Activated T-cell treated with anti-CD3 and anti-CD28 coated beads, Interleukin-2, amount 50 U/mL, for 72 hours (primary cell): ENCODE measurements around the gene SERPINB8. TPM values are rescaled to one million over a fixed set of nuclear protein-coding genes. Genes with fewer than 3 reads are reported as not detected.

Experiments used
- ATAC-seq, 2 donors: fragments of 150-1000 bp; cut with Tn5 transposase; replicated peaks in 1 of 2; 2 replicates each; pipeline ENCODE4 v1.10.0; 2021; ENCODE audit warnings: moderate library complexity in 2 of 2, mild to moderate bottlenecking in 1 of 2
- DNase-seq, 2 donors: peaks; one replicate each; pipeline ENCODE4 v3.0.0; 2021 to 2022; ENCODE audit warnings: mixed read lengths in 1 of 2
- H3K27ac Mint-ChIP-seq: one replicate; pipeline ENCODE4 v1.8.0; 2022; ENCODE audit warnings: mild to moderate bottlenecking, moderate library complexity, mixed read lengths
- H3K27me3 Mint-ChIP-seq: one replicate; pipeline ENCODE4 v1.8.0; 2022; ENCODE audit warnings: low read depth, mixed read lengths
- H3K36me3 Mint-ChIP-seq, 2 donors: one replicate each; pipeline ENCODE4 v1.8.0; 2022; ENCODE audit warnings: mixed read lengths in 2 of 2, mild to moderate bottlenecking in 1 of 2; ENCODE audit not compliant: insufficient read depth in 2 of 2
- H3K4me1 Mint-ChIP-seq: one replicate; pipeline ENCODE4 v1.8.0; 2022; ENCODE audit warnings: low read depth, mixed read lengths
- H3K4me3 Mint-ChIP-seq, 2 donors: one replicate each; pipeline ENCODE4 v1.8.0; 2022; ENCODE audit warnings: mild to moderate bottlenecking in 2 of 2, mixed read lengths in 2 of 2, moderate library complexity in 2 of 2
- H3K9me3 Mint-ChIP-seq, 2 donors: one replicate each; pipeline ENCODE4 v1.8.0; 2022; ENCODE audit warnings: mixed read lengths in 2 of 2
- total RNA-seq, 2 donors: library from RNA; stranded (reverse); gene quantifications; one replicate each; pipeline ENCODE4 v1.2.3, GENCODE V29; 2022

Gene SERPINB8
- total RNA-seq, 2 donors from 2014 or later: 18.6 to 28.8 TPM

GRCh38 chr18:63997041-63997440, 27.2 kb downstream of the SERPINB8 start:
- Mint-ChIP-seq H3K27me3 (no peaks in the 10 kb centered on the region), H3K36me3 (peaks cover 4 to 6% of the 10 kb centered on the region in 2 donors), H3K9me3 (peaks cover 4 to 6% of the 10 kb centered on the region in 2 donors), H3K27ac (no peak overlapping the region), H3K4me3 (no peak overlapping the region), H3K4me1 (no peaks in the 10 kb centered on the region)
- DNase-seq (no peak), ATAC-seq (no peak)

- no peak for ATAC-seq
Measured at GRCh38 chr18:63997606-63998005, 27.7 kb downstream of the SERPINB8 start.

GRCh38 chr18:63999871-64000270, 30.0 kb downstream of the SERPINB8 start:
- ATAC-seq: no peak
- Mint-ChIP-seq H3K9me3 (peaks cover 4 to 8% of the 10 kb centered on the region in 2 donors), H3K27ac (no peak overlapping the region), H3K4me3 (no peak overlapping the region), H3K4me1 (no peaks in the 10 kb centered on the region), H3K27me3 (no peaks in the 10 kb centered on the region), H3K36me3 (peaks cover 6 to 8% of the 10 kb centered on the region in 2 donors)
- no peak for DNase-seq

More at GRCh38 chr18:63997606-63998005, 27.7 kb downstream of the SERPINB8 start:
- no peak overlapping the region for H3K27ac Mint-ChIP-seq
- peaks cover 4 to 6% of the 10 kb centered on the region in 2 donors for H3K36me3 Mint-ChIP-seq
- H3K4me3 Mint-ChIP-seq: no peak overlapping the region
- H3K9me3 Mint-ChIP-seq: peaks cover 4 to 6% of the 10 kb centered on the region in 2 donors
- H3K27me3 Mint-ChIP-seq: no peaks in the 10 kb centered on the region
- H3K4me1 Mint-ChIP-seq: no peaks in the 10 kb centered on the region
- no peak for DNase-seq

GRCh38 chr18:64002581-64002980, 32.7 kb downstream of the SERPINB8 start:
- H3K9me3 Mint-ChIP-seq: peaks cover 0 to 2% of the 10 kb centered on the region in 2 donors

GRCh38 chr18:64009305-64009704, 39.4 kb downstream of the SERPINB8 start:
- no peaks in the 10 kb centered on the region for H3K36me3 Mint-ChIP-seq
- H3K27ac Mint-ChIP-seq: no peak overlapping the region
- no peak overlapping the region for H3K4me3 Mint-ChIP-seq
- no peaks in the 10 kb centered on the region for H3K4me1 Mint-ChIP-seq
- ATAC-seq (no peak), DNase-seq (no peak)
- H3K27me3 Mint-ChIP-seq: peaks cover 13% of the 10 kb centered on the region
- no peaks in the 10 kb centered on the region for H3K9me3 Mint-ChIP-seq

More at GRCh38 chr18:64002581-64002980, 32.7 kb downstream of the SERPINB8 start:
- Mint-ChIP-seq H3K4me1 (no peaks in the 10 kb centered on the region), H3K27ac (no peak overlapping the region), H3K36me3 (peaks cover 0 to 4% of the 10 kb centered on the region in 2 donors), H3K27me3 (no peaks in the 10 kb centered on the region), H3K4me3 (no peak overlapping the region)
- no peak for ATAC-seq
- no peak for DNase-seq

- Mint-ChIP-seq H3K27me3 (peaks cover 13% of the 10 kb centered on the region), H3K4me1 (no peaks in the 10 kb centered on the region), H3K27ac (no peak overlapping the region), H3K9me3 (no peaks in the 10 kb centered on the region), H3K4me3 (no peak overlapping the region), H3K36me3 (no peaks in the 10 kb centered on the region)
- ATAC-seq: no peak
- no peak for DNase-seq
Measured at GRCh38 chr18:64011513-64011912, 41.6 kb downstream of the SERPINB8 start.

- Mint-ChIP-seq H3K9me3 (no peaks in the 10 kb centered on the region), H3K27me3 (peaks cover 13% of the 10 kb centered on the region), H3K27ac (no peak overlapping the region), H3K4me1 (no peaks in the 10 kb centered on the region), H3K4me3 (no peak overlapping the region), H3K36me3 (no peaks in the 10 kb centered on the region)
- ATAC-seq: no peak
- no peak for DNase-seq
Measured at GRCh38 chr18:64017870-64018269, 48.0 kb downstream of the SERPINB8 start.

- no peak for ATAC-seq
- no peak for DNase-seq
- no peaks in the 10 kb centered on the region for H3K27me3 Mint-ChIP-seq
- no peak overlapping the region for H3K27ac Mint-ChIP-seq
- H3K4me3 Mint-ChIP-seq: no peak overlapping the region
- no peaks in the 10 kb centered on the region for H3K9me3 Mint-ChIP-seq
- no peaks in the 10 kb centered on the region for H3K4me1 Mint-ChIP-seq
- no peaks in the 10 kb centered on the region for H3K36me3 Mint-ChIP-seq
Measured at GRCh38 chr18:64019922-64020756, 50.3 kb downstream of the SERPINB8 start.

- Mint-ChIP-seq H3K36me3 (no peaks in the 10 kb centered on the region), H3K4me3 (no peak overlapping the region), H3K27ac (no peak overlapping the region), H3K4me1 (no peaks in the 10 kb centered on the region), H3K9me3 (no peaks in the 10 kb centered on the region), H3K27me3 (peaks cover 12% of the 10 kb centered on the region)
- ATAC-seq (no peak), DNase-seq (no peak)
Measured at GRCh38 chr18:64026350-64026749, 56.5 kb downstream of the SERPINB8 start.

- Mint-ChIP-seq H3K36me3 (no peaks in the 10 kb centered on the region), H3K27ac (no peak overlapping the region), H3K4me1 (no peaks in the 10 kb centered on the region), H3K9me3 (no peaks in the 10 kb centered on the region), H3K27me3 (peaks cover 12% of the 10 kb centered on the region), H3K4me3 (no peak overlapping the region)
- no peak for ATAC-seq
- no peak for DNase-seq
Measured at GRCh38 chr18:64027931-64028695, 58.2 kb downstream of the SERPINB8 start.

- Mint-ChIP-seq H3K27me3 (peaks cover 12% of the 10 kb centered on the region), H3K4me3 (no peak overlapping the region), H3K27ac (no peak overlapping the region), H3K4me1 (no peaks in the 10 kb centered on the region), H3K9me3 (no peaks in the 10 kb centered on the region), H3K36me3 (no peaks in the 10 kb centered on the region)
- no peak for DNase-seq
- ATAC-seq: no peak
Measured at GRCh38 chr18:64029096-64029495, 59.2 kb downstream of the SERPINB8 start.

- ATAC-seq (no peak), DNase-seq (no peak)
- H3K27me3 Mint-ChIP-seq: peaks cover 12% of the 10 kb centered on the region
- no peak overlapping the region for H3K27ac Mint-ChIP-seq
- H3K36me3 Mint-ChIP-seq: no peaks in the 10 kb centered on the region
- H3K4me1 Mint-ChIP-seq: no peaks in the 10 kb centered on the region
- H3K9me3 Mint-ChIP-seq: no peaks in the 10 kb centered on the region
- H3K4me3 Mint-ChIP-seq: no peak overlapping the region
Measured at GRCh38 chr18:64031411-64031810, 61.5 kb downstream of the SERPINB8 start.

GRCh38 chr18:64032312-64032711, 62.4 kb downstream of the SERPINB8 start:
- H3K36me3 Mint-ChIP-seq: no peaks in the 10 kb centered on the region
- DNase-seq: no peak

More at GRCh38 chr18:64032312-64032711, 62.4 kb downstream of the SERPINB8 start:
- no peaks in the 10 kb centered on the region for H3K4me1 Mint-ChIP-seq
- peaks cover 15% of the 10 kb centered on the region for H3K27me3 Mint-ChIP-seq
- H3K4me3 Mint-ChIP-seq: no peak overlapping the region
- H3K9me3 Mint-ChIP-seq: no peaks in the 10 kb centered on the region
- ATAC-seq: no peak
- no peak overlapping the region for H3K27ac Mint-ChIP-seq
